Skeletal muscle cell (primary cell): ENCODE data around the gene RAB37.
A peak's percentile ranks its signal among the peaks of the same experiment; 100 is the strongest.

Source experiments
- DNase-seq: peaks from one replicate; pipeline ENCODE4 v3.0.0-alpha.2; 2010; ENCODE audit warnings: low read depth
- H3K4me3 ChIP-seq: 2 replicates; pipeline ENCODE4 v1.5.1; 2011; ENCODE audit warnings: low read depth, mild to moderate bottlenecking, control low read depth, low read length, moderate library complexity

Gene RAB37

DNA sequence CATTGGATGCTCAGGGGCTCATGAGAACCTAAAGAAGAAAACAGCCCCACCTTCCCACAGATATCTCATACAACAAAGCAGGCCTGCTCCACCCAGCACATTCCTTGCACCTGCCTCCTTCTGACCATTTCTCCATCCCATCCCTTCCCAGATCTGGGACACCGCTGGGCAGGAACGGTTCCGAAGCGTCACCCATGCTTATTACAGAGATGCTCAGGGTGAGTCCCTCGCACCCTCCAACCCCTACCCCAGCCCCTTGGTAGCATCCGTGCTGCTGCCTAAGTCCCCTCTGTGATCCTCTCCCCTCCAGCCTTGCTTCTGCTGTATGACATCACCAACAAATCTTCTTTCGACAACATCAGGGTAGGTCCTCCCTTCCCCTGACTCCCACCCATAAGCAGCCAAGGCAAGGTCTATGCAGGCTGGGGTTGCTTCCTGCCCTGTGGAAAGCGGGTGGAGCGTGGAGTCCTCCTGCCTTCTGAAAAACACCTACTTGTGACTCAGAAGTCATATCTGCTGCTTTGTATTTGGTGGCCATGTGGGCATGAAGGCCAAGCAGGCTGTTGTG is 6.0 kb downstream of the RAB37 start:
- DNase-seq = no peak
- H3K4me3 ChIP-seq = no peak overlapping the region

DNA sequence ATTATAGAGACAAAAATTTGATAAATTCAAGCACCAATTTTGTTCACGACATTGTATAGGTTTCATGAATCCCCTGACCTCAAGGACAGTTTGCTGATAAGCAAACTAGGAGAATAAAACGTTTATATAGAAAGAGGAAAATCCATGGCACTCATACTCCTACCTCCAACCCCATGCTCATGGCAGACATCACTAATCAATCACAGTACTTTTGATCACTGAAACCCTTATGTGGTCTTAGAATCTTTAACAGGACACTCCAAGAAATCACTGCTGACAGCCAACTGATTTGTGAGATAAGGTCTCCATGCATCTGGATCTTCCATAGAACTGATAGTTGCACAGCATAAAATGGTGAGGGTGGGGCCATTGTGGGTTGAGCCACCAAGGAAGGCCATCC is 6.7 kb downstream of the RAB37 start:
- no peak for DNase-seq
- H3K4me3 ChIP-seq = no peak overlapping the region

DNA sequence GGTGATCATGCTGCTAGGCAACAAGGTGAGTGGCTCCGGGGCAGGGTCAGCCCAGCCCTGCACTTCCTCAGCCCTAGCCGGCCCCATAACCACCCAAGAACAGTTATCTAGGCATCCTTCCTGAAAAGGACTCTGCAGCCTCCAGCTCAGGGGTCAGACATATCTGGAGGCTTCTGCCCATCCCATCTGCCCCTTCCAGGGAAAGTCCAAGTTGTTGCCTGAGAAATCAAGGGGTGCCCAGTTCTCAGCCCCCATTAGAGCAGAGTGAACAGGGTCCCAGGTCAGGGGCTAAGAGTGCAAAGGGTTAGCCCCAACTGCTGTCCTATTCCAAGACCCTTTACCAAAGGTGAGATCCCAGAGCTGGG is 7.3 kb downstream of the RAB37 start:
- no peak for DNase-seq
- H3K4me3 ChIP-seq = no peak overlapping the region

DNA sequence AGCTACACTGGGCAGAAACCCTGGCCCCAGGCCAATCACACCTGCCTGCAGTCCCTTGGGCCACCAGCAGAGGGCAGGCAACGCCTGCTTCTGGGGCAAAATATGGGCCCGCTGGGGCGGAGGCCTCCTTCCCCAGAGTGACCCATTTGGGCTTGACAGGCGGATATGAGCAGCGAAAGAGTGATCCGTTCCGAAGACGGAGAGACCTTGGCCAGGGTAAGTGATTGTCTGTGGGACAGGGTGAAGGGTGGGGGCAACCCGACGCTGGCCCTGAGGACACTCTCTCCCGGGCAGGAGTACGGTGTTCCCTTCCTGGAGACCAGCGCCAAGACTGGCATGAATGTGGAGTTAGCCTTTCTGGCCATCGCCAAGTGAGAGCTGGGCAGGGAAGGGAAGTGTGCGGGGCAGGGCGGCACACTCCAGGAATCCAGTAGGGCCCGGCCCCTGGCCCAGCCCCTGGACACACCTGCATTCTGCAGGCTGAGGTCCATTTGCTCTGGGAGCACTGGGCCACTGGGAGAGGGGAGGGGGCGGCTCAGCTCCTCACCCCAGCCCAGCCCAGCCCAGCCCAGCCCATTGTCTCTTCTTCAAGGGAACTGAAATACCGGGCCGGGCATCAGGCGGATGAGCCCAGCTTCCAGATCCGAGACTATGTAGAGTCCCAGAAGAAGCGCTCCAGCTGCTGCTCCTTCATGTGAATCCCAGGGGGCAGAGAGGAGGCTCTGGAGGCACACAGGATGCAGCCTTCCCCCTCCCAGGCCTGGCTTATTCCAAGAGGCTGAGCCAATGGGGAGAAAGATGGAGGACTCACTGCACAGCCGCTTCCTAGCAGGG is 7.9 kb downstream of the RAB37 start:
- DNase-seq = no peak
- no peak overlapping the region for H3K4me3 ChIP-seq

DNA sequence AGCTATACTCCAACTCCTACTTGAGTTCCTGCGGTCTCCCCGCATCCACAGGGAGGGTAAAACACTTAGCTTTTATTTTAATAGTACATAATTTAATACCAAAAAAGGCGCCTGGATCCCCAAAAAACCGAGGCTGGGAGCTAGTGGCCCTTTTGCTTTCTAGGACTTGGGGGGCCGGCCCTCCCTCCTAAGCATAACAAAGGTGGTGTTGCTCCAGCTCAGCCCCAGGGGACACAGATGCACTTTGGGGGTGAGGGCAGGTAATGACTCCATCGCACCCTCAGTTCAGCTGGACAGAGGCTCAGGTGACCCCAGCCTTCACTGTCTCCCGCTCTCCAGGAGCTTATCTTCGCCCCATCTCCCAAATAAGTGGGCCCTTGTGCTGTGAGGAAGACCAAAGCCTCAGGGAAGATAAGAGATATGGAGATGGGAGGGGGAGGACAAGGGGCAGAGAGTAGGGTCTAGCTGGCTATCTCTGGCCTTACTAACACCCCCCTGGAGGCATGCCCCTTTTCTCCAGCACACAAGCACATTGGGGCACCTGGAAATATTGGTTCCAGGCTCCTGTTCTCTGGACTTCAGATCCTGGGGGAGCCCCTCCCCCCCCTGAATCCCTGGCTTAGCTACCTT is 8.6 kb downstream of the RAB37 start:
- DNase-seq = no peak
- H3K4me3 ChIP-seq = no peak overlapping the region

DNA sequence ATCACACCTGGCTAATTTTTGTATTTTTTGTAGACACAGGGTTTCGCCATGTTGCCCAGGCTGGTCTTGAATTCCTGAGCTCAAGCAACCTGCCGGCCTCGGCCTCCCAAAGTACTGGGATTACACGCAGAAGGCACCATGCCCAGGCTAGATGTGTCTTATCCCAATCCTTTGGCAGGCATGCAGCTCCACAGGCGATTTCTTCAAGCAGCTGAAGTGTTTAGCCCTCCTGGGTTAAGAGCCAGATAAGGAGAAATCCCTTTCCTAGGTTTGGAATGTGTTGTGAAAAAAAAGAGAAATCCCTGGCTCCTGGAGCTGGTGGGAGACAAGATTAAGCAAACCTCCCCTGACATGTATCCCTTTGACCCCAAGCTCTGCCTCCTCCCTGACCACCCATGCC is 9.3 kb downstream of the RAB37 start:
- no peak overlapping the region for H3K4me3 ChIP-seq
- no peak for DNase-seq

DNA sequence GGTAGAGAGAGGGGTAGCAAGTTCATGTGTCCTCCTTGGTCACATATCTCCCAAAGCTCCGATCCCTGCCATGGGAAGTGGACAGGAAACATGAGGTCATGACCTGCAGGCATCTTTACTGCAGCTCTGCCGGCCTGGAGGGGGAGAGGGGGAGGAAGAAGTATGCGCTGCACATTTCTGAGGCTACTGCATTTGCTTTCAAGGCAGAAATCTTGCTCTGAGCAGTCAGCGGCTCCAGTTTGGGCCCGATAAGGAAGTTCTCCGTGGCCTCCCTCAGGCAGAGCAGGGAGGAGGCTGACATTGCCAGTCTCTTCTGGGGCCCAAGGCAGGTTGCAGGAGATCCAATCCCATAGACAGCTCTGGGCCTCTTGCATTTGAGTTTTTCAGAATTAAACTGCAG is 9.9 kb downstream of the RAB37 start:
- DNase-seq = no peak
- H3K4me3 ChIP-seq = no peak overlapping the region

DNA sequence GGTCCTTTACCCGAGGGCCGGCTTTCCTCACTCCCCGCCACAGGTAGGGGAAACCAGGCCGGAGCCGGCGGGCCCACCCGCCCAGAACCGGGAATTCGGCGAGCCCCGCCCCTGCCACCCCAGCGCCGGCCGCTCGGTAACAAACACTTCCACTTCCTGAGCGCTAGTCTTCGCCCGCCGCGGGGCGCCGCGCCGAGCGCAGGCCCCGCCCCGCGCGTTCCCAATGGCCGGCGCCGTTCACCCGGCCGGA is 11.1 kb downstream of the RAB37 start:
- DNase-seq = no peak
- peak overlapping the region; percentile 89 for H3K4me3 ChIP-seq

DNA sequence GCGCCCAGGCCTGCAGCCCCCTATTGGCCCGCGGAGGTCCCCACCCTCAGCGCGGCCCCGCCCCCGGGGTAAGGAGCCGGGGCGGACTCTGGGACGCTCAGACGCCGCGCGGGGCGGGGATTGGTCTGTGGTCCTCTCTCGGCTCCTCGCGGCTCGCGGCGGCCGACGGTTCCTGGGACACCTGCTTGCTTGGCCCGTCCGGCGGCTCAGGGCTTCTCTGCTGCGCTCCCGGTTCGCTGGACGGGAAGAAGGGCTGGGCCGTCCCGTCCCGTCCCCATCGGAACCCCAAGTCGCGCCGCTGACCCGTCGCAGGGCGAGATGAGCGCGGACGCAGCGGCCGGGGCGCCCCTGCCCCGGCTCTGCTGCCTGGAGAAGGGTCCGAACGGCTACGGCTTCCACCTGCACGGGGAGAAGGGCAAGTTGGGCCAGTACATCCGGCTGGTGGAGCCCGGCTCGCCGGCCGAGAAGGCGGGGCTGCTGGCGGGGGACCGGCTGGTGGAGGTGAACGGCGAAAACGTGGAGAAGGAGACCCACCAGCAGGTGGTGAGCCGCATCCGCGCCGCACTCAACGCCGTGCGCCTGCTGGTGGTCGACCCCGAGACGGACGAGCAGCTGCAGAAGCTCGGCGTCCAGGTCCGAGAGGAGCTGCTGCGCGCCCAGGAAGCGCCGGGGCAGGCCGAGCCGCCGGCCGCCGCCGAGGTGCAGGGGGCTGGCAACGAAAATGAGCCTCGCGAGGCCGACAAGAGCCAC is 11.6 kb downstream of the RAB37 start, which contains the start of gene NHERF1:
Gene NHERF1, plus strand, starts transcription at position 100 of the 750 bp plus-strand sequence. Its CDS starts 219 bp downstream, at position 319.
- DNase-seq = peak; percentile 60
- H3K4me3 ChIP-seq = peak within 1 kb of the TSS; percentile 89

DNA sequence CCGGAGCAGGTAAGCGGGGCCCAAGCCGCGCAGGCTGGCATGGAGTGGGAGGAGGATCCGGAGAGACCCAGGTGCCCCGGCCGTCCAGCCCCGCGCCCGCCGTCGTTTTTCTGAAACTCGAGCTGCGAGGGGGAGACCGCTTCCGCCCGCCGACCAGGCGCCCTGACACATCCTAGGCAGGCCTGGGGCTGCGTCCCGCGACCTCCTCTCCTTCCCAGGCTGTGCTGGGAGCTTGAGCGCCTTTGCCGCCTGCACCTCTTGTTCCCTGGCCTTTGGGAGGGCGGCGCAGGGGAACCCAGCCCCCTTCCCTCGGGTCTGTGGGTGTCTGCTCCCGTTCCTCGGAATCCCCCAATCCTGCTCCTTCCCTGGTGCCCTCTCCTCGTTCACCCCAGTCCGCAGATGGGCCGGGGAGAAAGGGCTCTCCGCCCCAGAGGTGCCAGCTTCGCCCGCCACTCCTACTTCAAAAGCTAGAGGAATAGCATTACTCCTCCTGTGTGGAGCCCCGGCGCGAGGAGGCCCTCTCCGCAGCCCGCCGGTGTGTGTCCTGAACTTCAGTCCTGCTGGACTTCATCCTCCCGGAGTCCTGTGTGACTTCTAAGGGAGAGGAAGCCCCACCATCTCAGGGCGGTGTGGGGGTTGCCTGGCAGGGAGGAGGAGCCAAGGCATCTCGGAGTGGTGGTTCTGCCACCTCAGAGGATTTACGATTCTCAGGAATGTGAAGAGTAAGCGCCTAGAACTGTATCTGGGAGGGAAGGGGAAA is 12.4 kb downstream of the RAB37 start:
- peak overlapping the region; percentile 89 for H3K4me3 ChIP-seq
- DNase-seq = no peak

DNA sequence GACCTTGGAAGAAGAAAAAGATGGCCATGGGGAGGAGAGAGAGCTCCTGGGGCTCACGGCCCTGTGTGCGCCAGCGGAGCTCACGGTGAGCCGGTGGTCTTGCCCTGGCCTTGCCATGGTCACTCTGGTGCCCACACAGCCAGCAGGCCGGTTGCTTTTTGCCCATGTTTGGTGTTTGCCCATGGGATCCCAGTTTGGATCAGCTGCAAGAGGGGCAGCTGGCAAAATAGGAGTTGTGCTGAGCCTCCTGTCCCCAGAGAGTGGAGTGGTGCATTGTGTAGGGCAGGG is 12.9 kb downstream of the RAB37 start:
- DNase-seq = no peak
- H3K4me3 ChIP-seq = peak overlapping the region; percentile 89

DNA sequence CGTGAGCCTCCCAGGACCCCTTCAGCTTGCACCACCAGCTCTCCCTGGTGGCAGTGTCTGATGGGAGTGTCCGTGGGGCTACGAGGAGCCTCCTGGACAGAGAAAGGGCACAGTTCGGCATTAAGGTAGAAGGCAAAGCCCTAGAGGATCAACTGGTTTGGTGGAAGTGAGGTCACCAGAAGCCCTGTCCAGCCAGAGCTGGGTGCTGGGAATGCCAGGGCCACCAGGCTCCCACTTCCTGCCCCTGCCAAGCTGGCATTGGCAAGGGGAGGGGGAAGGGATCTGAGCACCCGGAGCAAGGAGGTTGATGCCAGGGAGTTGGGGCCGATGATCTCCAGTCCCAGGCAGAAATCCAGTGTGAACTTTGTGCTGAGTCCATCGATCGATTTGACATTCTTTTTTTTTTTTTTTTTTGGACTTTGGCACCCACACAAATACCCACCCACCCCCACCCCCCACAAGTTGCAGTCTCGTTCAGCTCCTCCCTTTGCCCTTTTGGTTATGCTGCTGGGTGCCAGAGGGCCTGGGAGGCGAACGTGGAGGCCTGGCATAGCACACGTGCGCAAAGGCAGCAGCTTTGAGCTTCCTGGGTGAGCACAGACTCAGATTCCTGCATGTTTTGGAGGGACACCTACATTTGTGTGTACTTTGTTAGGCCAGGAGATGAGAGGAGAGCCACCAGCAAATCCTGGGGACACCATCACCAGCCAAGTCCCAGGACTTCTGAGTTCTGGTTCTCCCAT is 13.4 kb downstream of the RAB37 start:
- H3K4me3 ChIP-seq = peak overlapping the region; percentile 89
- no peak for DNase-seq

DNA sequence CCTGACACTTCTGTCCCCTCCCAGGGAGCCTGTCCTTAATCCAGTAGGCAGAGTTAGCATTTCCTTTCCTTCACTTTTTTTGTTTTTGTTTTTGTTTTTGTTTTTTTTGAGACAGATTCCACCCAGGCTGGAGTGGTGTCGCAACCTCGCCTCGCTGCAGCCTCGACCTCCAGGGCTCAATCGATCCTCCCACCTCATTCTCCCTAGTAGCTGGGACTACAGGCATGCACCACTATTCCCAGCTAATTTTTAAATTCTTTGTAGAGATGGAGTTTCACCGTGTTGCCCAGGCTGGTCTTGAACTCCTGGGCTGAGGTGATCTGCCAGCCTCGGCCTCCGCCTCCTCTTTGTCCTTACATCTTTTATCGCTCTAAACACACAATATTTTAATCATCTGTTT is 15.4 kb downstream of the RAB37 start:
- no peak for DNase-seq
- H3K4me3 ChIP-seq = no peak overlapping the region

DNA sequence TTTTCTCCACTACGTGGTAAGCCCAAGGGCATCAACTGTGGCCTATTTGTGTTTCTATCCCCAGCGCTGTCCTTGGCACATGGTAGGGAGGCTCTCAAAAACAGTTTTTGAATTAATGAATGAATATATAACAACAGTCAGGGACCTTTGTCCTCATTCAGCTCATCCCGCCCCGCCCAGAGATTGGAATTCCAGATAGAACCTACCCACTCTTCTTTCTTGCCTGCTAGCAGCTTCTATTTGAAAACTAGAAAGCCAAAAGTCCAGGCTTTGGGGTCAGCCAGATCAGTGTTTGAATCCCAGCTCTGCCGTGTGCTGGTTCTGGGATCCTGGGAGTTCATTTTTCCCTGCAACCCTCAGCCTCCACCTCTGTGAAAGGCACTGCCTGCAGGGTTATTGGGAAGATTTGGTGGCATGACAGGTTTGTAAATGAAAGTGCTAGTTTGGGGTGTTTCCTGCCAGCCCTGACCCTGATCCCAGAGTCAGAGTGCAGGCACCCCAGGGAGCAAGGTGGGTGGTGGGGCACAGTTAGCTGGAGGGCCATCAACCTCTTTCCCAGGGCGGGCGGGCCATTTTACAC is 15.9 kb downstream of the RAB37 start:
- H3K4me3 ChIP-seq = no peak overlapping the region
- no peak for DNase-seq

DNA sequence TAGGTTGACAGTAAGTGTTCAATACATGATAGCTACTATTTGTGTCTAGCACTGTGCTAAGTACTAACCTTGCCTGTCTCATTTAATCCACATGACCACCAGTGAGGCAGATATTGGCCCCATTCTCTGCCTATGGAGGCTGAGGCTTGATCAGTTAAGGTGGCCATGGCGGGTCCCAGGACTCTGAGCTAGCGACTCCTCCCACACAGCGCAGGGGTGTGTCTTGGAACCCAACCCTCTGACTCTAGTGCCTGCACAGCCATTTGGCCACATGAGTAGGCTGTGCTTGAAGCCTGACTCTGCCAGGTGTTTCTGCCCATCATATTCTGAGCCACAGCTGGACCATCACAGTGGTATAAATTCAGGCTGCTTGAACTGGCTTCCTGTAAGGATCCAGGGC is 17.8 kb downstream of the RAB37 start:
- no peak overlapping the region for H3K4me3 ChIP-seq
- no peak for DNase-seq

DNA sequence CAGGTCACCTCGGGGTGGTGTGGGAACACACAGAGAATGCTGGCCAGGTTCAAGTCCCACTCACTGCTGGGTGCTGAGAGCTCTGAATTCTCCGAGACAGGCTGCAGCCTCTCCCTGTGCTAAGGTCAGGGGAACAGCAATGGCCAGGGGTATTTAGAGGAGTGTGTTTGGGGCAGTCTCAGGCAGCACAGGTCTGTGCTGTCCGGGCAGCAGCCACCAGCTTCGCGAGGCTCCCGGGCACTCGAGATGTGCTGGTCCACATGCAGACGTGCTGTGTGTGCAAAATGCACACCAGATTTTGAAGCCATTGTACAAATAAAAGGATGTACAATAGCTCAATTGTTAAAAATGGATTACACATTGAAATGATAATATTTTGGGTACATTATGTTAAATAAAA is 18.5 kb downstream of the RAB37 start:
- DNase-seq = no peak
- H3K4me3 ChIP-seq = no peak overlapping the region

DNA sequence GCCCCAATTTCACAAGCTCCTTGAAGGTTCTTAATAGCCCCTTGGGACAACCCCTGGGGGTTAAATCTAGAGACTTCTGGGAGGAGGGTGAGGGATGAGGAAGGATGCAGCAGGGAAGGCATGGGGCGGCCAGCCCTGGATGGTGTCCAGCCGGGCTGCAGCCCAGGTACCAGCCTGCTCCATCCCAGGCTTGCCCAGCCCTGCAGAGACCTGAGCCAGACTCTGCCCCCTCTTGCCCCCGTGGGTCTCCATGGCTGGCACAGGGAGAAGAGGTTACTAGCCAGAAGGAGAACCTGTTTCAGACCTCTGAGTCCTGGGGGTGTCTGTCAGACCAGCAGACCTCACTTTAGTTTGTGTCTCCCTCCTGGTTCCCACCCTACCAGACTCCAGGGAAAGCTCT is 19.8 kb downstream of the RAB37 start:
- no peak overlapping the region for H3K4me3 ChIP-seq
- DNase-seq = no peak

DNA sequence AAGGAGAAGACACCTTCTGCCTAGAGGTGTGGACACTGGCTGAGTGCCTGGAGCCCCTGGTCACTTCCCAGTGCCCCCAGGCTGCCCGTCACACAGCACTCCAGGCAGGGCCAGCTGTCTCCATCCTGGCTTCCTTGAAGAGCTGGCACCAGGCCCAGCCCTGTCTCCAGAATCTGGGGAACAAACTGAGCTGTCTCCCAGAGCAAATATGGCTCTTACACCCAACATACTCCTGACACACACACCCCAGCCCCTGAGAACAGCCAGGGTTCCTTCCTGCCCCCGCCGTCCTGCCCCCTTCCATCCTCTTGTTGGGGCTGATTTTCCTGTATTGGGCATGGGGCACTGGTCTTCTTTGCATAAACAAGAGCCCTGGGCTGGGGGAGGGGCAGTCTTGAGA is 20.4 kb downstream of the RAB37 start:
- no peak overlapping the region for H3K4me3 ChIP-seq

More for the DNA sequence above, 20.4 kb downstream of the RAB37 start:
- no peak for DNase-seq
